Activated T-helper 2 cell treated with anti-CD3 and anti-CD28 coated beads, Interferon-gamma antibody, Interleukin-2, Interleukin-4, amounts not matched to agents 10 μg/mL and 5 μg/mL and 100 μg/mL, durations not matched to agents 14 hours and 24 hours and 36 hours (primary cell): ENCODE results near the gene SSH3. TPM values are rescaled to one million over a fixed set of nuclear protein-coding genes. Genes with fewer than 3 reads are reported as not detected.

ENCODE experiments used
- DNase-seq: peaks from one replicate; pipeline ENCODE4 v3.0.0; 2021; ENCODE audit warnings: low spot score
- H3K27ac Mint-ChIP-seq: one replicate; pipeline ENCODE4 v1.8.0; 2021; ENCODE audit warnings: mixed read lengths
- H3K27me3 Mint-ChIP-seq: one replicate; pipeline ENCODE4 v1.8.0; 2021; ENCODE audit warnings: low read depth, mixed read lengths
- H3K36me3 Mint-ChIP-seq: one replicate; pipeline ENCODE4 v1.8.0; 2021; ENCODE audit warnings: low read depth, mixed read lengths
- H3K4me1 Mint-ChIP-seq: one replicate; pipeline ENCODE4 v1.8.0; 2021; ENCODE audit warnings: low read depth, mixed read lengths
- H3K4me3 Mint-ChIP-seq: one replicate; pipeline ENCODE4 v1.8.0; 2021; ENCODE audit warnings: low read depth, mild to moderate bottlenecking, moderate library complexity, mixed read lengths
- H3K9me3 Mint-ChIP-seq: one replicate; pipeline ENCODE4 v1.8.0; 2021; ENCODE audit warnings: mixed read lengths
- intact Hi-C: fragments of 100-400 bp; cut with micrococcal nuclease; formaldehyde crosslinking; loops from one replicate; pipeline ENCODE4 v1.15.1; 2023
- total RNA-seq: library from RNA; stranded (reverse); gene quantifications from 2 replicates; pipeline ENCODE4 v1.2.3, GENCODE V29; 2022

Gene SSH3
- total RNA-seq, 1 donor from 2014 or later, result 16.2 TPM

DNA sequence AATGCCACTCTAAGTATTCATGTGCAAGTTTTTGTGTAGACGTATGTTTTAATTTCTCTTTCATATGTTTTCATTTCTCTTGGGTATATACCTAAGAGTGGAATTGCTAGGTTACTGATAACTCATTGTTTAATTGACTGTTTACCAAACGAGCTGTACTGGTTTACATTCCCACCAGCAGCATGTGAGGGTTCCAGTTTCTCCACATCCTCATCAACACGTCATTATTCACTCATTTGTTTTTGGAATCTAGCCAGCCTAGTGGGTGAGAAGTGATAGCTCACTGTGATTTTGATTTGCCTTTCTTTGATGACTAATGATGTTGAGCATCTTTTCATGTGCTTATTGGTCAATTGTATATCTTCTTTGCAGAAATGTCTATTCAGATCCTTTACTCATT, 10.2 kb upstream of the SSH3 start:
- peaks cover 26% of the 10 kb centered on the region for H3K4me1 Mint-ChIP-seq
- intact Hi-C loops, result no loop called here
- H3K4me3 Mint-ChIP-seq, result no peak overlapping the region
- no peak for DNase-seq
- H3K9me3 Mint-ChIP-seq, result peaks cover 18% of the 10 kb centered on the region
- H3K36me3 Mint-ChIP-seq, result peaks cover 80% of the 10 kb centered on the region
- no peak overlapping the region for H3K27ac Mint-ChIP-seq
- H3K27me3 Mint-ChIP-seq, result no peaks in the 10 kb centered on the region

DNA sequence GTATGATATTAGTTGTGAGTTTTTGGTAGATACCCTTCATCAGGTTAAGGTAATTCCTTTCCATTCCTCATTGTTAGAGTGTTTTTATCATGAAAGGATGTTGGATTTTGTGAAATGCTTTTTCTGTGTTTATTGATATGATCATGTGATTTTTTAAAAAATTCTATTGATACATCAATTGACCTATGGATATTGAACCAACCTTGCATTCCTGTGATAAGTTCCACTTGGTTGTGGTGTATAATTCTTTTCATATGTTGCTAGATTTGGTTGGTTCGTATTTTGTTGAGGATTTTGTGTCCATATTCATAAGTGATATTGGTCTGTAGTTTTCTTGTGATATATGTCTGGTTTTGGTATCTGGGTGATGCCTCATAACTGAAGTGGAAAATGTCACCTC, 7.5 kb upstream of the SSH3 start:
- Mint-ChIP-seq H3K27ac (no peak overlapping the region), H3K36me3 (peaks cover 89% of the 10 kb centered on the region), H3K27me3 (no peaks in the 10 kb centered on the region), H3K4me3 (no peak overlapping the region), H3K4me1 (peaks cover 25% of the 10 kb centered on the region), H3K9me3 (peaks cover 18% of the 10 kb centered on the region)
- DNase-seq, result no peak
- intact Hi-C loops, result no loop called here

DNA sequence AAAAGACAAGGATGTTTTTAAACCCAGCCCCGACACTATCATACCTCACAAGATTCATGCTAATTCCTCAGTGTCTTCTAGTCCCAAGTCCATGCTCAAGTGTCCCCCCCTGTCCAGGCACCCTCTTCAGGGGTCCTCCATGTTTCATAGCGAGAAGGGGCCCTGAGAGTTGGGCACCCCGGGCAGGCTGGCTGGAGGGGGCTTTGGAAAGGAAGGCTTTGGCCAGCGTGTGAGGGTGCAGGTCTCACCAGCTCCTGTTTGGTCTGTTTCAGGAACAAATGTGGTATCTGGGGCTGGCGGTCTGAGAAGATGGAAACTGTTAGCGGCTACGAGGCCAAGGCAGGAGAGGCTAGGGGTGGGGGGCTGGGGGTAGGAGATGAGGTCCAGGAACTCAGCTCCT, 4.5 kb upstream of the SSH3 start:
- DNase-seq, result no peak
- no peaks in the 10 kb centered on the region for H3K27me3 Mint-ChIP-seq
- intact Hi-C loops, result no loop called here
- peaks cover 9% of the 10 kb centered on the region for H3K4me1 Mint-ChIP-seq
- no peak overlapping the region for H3K4me3 Mint-ChIP-seq
- H3K27ac Mint-ChIP-seq, result peak overlapping the region; percentile 40
- H3K36me3 Mint-ChIP-seq, result peaks cover 76% of the 10 kb centered on the region
- peaks cover 18% of the 10 kb centered on the region for H3K9me3 Mint-ChIP-seq

DNA sequence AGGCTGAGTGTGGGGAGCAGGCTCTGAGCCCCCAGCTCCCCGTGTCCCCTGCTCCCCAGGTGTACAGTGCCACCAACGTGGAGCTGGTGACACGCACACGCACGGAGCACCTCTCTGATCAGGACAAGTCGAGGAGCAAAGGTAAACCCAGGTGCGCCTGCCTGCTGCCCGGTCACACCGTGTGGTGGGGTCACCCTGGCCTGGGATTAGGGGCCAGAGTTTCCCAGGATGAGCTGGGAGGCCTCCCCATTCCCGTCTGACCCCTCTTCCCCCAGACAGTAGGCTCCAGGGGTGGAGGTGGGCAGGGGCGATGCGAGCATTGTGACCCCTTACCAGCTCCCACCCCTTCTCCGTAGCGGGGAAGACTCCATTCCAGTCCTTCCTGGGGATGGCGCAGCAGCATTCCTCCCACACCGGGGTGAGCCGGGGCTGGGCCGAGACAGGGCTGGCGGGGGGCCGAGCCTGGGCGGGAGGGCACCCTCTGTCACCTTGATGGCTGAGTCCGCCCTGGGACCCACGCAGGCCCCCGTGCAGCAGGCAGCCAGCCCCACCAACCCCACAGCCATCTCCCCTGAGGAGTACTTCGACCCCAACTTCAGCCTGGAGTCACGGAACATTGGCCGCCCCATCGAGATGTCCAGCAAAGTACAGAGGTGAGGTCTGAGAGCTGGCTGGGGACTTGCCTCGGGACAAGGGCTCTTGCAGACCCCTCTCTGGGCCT, 3.7 kb upstream of the SSH3 start:
- DNase-seq, result no peak
- no peak overlapping the region for H3K4me3 Mint-ChIP-seq
- peaks cover 67% of the 10 kb centered on the region for H3K36me3 Mint-ChIP-seq
- H3K27ac Mint-ChIP-seq, result no peak overlapping the region
- no peaks in the 10 kb centered on the region for H3K27me3 Mint-ChIP-seq
- H3K4me1 Mint-ChIP-seq, result peaks cover 5% of the 10 kb centered on the region
- H3K9me3 Mint-ChIP-seq, result peaks cover 18% of the 10 kb centered on the region
- intact Hi-C loops, result no loop called here

DNA sequence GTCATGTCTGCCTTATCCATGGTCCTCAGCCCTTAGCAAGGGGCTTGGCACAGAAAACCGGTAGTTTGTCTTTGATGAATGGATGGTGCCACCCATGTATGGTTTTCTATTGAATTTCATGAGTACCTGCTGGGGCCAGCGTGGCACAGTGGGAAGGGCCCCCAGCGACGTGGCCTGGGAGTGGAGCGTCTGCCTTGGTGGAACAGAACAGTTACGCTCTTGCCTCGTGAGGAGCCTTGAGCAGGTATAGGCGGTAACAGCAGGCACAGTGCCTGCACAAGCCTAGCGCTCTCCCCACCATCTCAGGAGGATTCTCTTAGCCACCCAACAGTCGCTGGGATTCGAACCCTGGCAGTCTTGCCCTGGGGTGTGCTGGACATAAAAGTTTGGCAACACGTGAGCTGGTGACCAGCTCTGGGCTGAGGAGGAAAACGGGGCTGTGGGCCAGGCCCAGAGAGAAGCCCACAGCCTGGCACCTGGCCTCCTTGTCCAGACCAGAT, 3.0 kb upstream of the SSH3 start:
- Mint-ChIP-seq H3K4me1 (peaks cover 5% of the 10 kb centered on the region), H3K27ac (no peak overlapping the region), H3K27me3 (no peaks in the 10 kb centered on the region), H3K9me3 (peaks cover 18% of the 10 kb centered on the region), H3K4me3 (no peak overlapping the region), H3K36me3 (peaks cover 60% of the 10 kb centered on the region)
- DNase-seq, result no peak
- intact Hi-C loops, result no loop called here

DNA sequence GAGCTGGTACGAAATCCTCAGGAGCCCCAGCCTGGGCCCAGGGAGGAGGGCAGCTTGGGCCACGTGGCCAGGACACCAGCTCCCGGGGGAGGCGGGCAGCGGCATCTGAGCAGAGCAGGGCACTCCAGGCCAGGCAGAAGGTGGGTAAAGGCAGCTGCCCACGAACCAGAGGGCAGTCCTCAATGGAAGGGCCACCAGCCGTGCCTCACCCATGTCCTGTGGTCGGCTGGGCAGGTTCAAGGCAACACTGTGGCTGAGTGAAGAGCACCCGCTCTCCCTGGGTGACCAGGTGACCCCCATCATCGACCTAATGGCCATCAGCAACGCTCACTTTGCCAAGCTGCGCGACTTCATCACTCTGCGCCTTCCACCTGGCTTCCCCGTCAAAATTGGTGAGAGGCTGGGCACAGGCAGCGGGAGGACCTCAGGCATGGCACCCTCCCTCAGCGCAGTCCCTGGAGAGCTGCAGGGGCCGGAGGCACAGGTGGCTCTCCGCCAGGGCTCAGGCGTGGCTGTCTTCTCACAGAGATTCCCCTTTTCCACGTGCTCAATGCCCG, 2.5 kb upstream of the SSH3 start:
- Mint-ChIP-seq H3K9me3 (peaks cover 13% of the 10 kb centered on the region), H3K27me3 (no peaks in the 10 kb centered on the region), H3K36me3 (peaks cover 55% of the 10 kb centered on the region), H3K27ac (no peak overlapping the region), H3K4me3 (no peak overlapping the region), H3K4me1 (peaks cover 5% of the 10 kb centered on the region)
- intact Hi-C loops, result no loop called here
- no peak for DNase-seq

DNA sequence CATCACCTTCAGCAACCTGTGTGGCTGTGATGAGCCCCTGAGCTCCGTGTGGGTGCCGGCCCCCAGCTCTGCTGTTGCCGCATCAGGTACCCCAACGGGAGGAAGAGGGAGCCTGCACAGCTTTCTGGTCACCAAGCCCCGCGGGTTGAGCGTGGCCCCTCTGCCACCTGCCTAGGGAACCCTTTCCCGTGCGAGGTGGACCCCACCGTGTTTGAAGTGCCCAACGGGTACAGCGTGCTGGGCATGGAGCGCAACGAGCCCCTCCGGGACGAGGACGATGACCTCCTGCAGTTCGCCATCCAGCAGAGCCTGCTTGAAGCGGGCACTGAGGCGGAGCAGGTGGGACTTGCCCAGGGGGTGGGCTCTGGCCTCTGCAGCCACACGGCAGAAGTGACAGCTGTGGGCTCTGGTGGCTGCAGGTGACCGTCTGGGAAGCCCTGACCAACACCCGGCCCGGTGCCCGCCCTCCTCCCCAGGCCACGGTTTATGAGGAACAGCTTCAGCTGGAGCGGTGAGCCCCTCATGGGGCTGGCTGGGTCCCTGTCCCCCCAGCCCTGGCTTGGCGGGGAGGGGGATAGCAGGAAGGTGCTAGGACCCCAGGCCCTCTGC, 1.9 kb upstream of the SSH3 start:
- H3K4me1 Mint-ChIP-seq, result peaks cover 5% of the 10 kb centered on the region
- no peak for DNase-seq
- intact Hi-C loops, result no loop called here

DNA sequence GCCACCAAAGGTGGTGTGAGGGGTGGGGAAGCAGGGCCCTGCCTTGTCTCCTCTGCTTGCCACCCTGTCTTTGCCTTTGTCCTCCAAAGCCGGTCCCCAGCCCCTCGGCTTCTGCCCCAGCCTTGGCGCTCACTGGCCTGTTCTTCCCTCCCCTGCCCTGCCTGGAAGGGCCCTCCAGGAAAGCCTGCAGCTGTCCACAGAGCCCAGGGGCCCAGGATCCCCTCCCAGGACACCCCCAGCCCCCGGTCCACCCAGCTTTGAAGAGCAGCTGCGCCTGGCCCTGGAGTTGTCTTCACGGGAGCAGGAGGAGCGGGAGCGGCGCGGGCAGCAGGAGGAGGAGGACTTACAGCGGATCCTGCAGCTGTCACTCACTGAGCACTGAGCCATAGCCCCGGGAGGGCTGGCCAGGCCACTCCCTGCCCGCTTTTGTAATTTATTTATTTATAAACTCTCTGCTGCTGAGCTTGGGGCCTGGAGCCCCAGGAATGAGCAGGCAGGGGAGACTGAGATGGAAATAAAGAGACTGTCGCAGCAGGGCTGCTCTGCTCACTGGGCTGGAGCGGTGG, 1.3 kb upstream of the SSH3 start:
- Mint-ChIP-seq H3K9me3 (peaks cover 1% of the 10 kb centered on the region), H3K4me1 (peaks cover 5% of the 10 kb centered on the region), H3K27me3 (no peaks in the 10 kb centered on the region), H3K27ac (no peak overlapping the region), H3K36me3 (peaks cover 43% of the 10 kb centered on the region), H3K4me3 (peak overlapping the region; percentile 13)
- DNase-seq, result no peak
- intact Hi-C loops, result no loop called here

More for the DNA sequence above, 1.9 kb upstream of the SSH3 start:
- Mint-ChIP-seq H3K27ac (no peak overlapping the region), H3K36me3 (peaks cover 49% of the 10 kb centered on the region), H3K9me3 (peaks cover 7% of the 10 kb centered on the region), H3K4me3 (no peak overlapping the region), H3K27me3 (no peaks in the 10 kb centered on the region)

DNA sequence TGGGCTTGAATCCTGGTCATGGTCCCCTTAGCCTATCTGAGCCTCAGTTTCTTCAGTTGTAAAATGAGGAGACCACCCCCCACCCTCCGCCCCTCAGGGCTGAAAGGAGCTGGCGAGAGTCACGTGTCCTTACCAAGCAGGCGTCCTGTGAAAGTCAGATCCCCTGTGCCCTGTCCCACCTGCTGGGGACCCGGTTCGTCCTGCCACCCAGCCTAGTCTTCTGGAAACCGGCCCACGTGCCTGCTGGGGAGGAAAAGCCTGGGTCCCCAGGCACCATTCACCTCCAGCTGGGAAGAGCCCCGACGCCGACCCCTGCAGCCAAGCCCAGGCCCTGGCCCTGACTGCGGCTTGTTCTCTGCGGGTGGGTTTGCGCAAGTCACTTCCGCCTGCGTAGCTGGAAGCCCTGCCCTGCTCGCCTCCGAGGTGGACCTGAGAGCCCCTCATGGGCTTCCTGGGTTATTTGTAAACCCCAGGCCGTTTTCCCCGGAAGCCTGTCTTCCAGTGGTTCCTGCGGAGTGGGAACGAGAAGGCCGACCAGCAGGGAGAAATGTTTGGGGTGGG, 679 bp upstream of the SSH3 start:
- Mint-ChIP-seq H3K9me3 (no peaks in the 10 kb centered on the region), H3K4me1 (peaks cover 5% of the 10 kb centered on the region), H3K27ac (no peak overlapping the region), H3K27me3 (no peaks in the 10 kb centered on the region), H3K4me3 (peak overlapping the region; percentile 17), H3K36me3 (peaks cover 37% of the 10 kb centered on the region)
- intact Hi-C loops, result no loop called here
- DNase-seq, result no peak

DNA sequence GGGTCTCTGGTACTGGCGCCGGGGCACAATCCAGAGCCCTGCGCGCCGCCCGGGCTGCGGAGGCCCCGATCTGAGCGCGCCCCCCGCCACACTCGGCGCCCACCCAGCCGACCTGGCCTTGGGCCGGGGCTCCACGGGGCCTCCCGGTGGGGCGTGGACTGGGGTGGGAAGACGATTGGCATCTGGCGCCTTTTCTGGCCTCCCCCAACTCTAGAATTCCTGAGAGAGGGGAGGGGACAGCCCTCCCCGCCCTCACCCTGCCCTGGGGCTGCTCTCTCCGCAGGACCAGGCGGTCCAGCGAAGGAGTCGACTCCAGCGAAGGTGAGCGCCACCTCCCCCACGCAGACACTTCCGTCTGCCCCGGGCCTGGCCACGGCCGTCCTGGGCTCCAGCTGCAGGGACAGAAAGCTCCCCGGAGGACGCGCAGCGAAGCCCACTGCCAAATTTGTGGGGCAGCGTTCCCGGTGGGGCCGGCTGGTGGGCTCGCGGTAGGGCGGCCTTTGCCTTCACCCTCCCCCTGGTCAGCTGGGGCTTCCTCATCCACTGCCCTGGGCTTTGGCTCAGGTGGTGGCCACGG, 593 bp downstream of the SSH3 start:
- Mint-ChIP-seq H3K9me3 (no peaks in the 10 kb centered on the region), H3K4me1 (no peaks in the 10 kb centered on the region), H3K27ac (no peak overlapping the region), H3K27me3 (no peaks in the 10 kb centered on the region), H3K36me3 (peaks cover 24% of the 10 kb centered on the region), H3K4me3 (peak overlapping the region; percentile 51)
- DNase-seq, result no peak
- intact Hi-C loops, result no loop called here

DNA sequence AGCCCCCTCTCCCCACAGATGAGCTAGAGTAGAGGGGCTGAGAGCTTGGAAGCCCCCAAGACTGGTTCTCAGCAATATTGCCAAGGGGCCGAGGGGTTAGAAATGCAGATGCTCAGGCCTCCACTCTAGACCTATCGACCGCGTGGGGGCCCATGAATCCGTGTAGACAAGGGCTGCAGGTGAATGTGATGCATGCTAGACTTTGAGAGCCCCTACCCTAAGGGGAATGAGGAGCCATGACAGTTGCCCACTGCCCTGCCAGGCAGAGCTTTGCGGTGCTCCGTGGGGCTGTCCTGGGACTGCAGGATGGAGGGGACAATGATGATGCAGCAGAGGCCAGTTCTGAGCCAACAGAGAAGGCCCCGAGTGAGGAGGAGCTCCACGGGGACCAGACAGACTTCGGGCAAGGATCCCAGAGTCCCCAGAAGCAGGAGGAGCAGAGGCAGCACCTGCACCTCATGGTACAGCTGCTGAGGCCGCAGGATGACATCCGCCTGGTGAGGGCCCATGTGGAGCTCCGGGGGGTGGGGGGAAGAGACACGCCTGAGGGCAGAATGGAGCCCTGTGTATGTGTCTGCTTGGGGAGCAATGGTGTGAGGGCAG, 1.3 kb downstream of the SSH3 start:
- Mint-ChIP-seq H3K27ac (no peak overlapping the region), H3K4me1 (no peaks in the 10 kb centered on the region), H3K9me3 (no peaks in the 10 kb centered on the region), H3K27me3 (no peaks in the 10 kb centered on the region), H3K4me3 (peak overlapping the region; percentile 21), H3K36me3 (peaks cover 21% of the 10 kb centered on the region)
- intact Hi-C loops, result no loop called here
- no peak for DNase-seq

DNA sequence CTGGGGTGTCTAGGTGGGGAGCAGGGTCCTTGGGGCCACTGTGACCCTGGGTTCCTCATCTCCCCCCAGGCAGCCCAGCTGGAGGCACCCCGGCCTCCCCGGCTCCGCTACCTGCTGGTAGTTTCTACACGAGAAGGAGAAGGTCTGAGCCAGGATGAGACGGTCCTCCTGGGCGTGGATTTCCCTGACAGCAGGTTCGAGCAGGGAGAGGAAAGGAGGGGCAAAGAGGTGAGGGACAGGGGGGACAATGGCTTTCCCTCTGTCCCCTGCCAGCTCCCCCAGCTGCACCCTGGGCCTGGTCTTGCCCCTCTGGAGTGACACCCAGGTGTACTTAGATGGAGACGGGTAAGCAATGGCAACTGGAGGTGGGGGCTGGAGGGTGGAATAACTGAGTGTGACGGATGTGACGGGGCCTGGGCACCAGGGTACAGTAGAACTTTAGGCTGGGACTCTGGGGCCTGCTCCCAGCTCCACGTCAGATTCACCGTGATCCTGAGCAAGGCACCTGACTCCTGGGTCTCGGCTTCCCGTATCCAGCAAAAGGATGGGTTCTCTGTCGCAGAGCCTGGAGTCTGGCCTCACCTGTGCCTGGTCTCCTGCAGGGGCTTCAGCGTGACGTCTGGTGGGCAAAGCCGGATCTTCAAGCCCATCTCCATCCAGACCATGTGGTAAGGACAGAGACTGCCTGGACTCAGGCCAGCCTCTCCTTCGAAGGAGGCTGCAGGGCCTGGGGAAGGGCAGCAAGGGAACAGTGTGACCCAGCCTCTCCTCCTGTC, 3.6 kb downstream of the SSH3 start:
- peaks cover 2% of the 10 kb centered on the region for H3K4me1 Mint-ChIP-seq
- no peaks in the 10 kb centered on the region for H3K27me3 Mint-ChIP-seq
- no peak overlapping the region for H3K27ac Mint-ChIP-seq
- intact Hi-C loops, result no loop called here
- DNase-seq, result no peak
- no peaks in the 10 kb centered on the region for H3K9me3 Mint-ChIP-seq
- H3K36me3 Mint-ChIP-seq, result peaks cover 12% of the 10 kb centered on the region
- H3K4me3 Mint-ChIP-seq, result no peak overlapping the region
